Osteocyte (in vitro differentiated cells): Measurements from ENCODE around the gene FOXD2. TPM values are rescaled to one million over a fixed set of nuclear protein-coding genes. Genes with fewer than 3 reads are reported as not detected.

Experiments used
- DNase-seq: peaks from one replicate; pipeline ENCODE4 v3.0.0; 2021; ENCODE audit warnings: mixed read lengths; ENCODE audit not compliant: unreplicated experiment; ENCODE audit errors: extremely low spot score
- H3K27ac Mint-ChIP-seq: one replicate; pipeline ENCODE4 v1.8.0; 2021; ENCODE audit warnings: mild to moderate bottlenecking, mixed read lengths; ENCODE audit not compliant: unreplicated experiment
- H3K27me3 Mint-ChIP-seq: one replicate; pipeline ENCODE4 v1.8.0; 2021; ENCODE audit warnings: mixed read lengths; ENCODE audit not compliant: unreplicated experiment
- H3K36me3 Mint-ChIP-seq: one replicate; pipeline ENCODE4 v1.8.0; 2021; ENCODE audit warnings: mixed read lengths; ENCODE audit not compliant: unreplicated experiment
- H3K4me1 Mint-ChIP-seq: one replicate; pipeline ENCODE4 v1.8.0; 2021; ENCODE audit warnings: mixed read lengths; ENCODE audit not compliant: unreplicated experiment
- H3K4me3 Mint-ChIP-seq: one replicate; pipeline ENCODE4 v1.8.0; 2021; ENCODE audit warnings: mild to moderate bottlenecking, moderate library complexity, mixed read lengths; ENCODE audit not compliant: unreplicated experiment
- H3K9me3 Mint-ChIP-seq: one replicate; pipeline ENCODE4 v1.8.0; 2021; ENCODE audit warnings: mixed read lengths; ENCODE audit not compliant: unreplicated experiment
- total RNA-seq: library from RNA; stranded (reverse); gene quantifications from 2 replicates; pipeline ENCODE4 v1.2.1, GENCODE V29; 2021
- TF ChIP-seq, protein P1 (sequence below): fragments of 200-600 bp; sonication (generic); IDR thresholded peaks from 2 replicates; pipeline ENCODE4 v1.5.0; 2021; ENCODE audit warnings: antibody characterized with exemption, mild to moderate bottlenecking, moderate library complexity

FOXD2 gene
- total RNA-seq, 1 donor from 2014 or later, result 1.0 TPM

DNA sequence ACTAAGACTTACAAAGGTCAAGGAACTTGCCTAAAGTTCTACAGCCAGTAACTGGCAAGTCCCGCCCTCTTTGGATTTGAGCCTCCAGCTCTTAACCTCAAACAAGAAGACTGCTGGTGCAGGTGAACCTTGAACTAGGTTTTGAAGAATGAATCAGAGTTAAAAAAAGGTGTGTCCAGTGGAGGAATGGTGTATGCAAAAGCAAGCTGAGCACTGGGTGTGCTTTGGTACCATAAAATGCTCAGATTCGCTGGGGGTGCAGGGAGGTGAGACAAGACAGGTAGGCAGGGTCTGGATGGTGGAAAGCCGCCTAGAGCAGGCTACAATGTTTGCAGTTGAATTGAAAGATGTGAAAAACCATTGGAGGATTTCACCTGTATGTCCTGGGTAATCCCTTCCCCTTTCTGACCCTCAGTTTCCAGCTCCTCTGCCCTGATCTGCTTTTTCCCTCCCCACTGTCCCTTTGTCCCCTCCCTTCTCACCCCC lies 39.8 kb downstream of the FOXD2 start:
- H3K4me1 Mint-ChIP-seq, result peaks cover 8% of the 10 kb centered on the region
- no peaks in the 10 kb centered on the region for H3K9me3 Mint-ChIP-seq
- no peak for DNase-seq
- TF ChIP-seq, protein P1, sequence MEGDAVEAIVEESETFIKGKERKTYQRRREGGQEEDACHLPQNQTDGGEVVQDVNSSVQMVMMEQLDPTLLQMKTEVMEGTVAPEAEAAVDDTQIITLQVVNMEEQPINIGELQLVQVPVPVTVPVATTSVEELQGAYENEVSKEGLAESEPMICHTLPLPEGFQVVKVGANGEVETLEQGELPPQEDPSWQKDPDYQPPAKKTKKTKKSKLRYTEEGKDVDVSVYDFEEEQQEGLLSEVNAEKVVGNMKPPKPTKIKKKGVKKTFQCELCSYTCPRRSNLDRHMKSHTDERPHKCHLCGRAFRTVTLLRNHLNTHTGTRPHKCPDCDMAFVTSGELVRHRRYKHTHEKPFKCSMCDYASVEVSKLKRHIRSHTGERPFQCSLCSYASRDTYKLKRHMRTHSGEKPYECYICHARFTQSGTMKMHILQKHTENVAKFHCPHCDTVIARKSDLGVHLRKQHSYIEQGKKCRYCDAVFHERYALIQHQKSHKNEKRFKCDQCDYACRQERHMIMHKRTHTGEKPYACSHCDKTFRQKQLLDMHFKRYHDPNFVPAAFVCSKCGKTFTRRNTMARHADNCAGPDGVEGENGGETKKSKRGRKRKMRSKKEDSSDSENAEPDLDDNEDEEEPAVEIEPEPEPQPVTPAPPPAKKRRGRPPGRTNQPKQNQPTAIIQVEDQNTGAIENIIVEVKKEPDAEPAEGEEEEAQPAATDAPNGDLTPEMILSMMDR, result no peak
- H3K27ac Mint-ChIP-seq, result no peak overlapping the region
- no peaks in the 10 kb centered on the region for H3K36me3 Mint-ChIP-seq
- peaks cover 14% of the 10 kb centered on the region for H3K27me3 Mint-ChIP-seq
- no peak overlapping the region for H3K4me3 Mint-ChIP-seq

DNA sequence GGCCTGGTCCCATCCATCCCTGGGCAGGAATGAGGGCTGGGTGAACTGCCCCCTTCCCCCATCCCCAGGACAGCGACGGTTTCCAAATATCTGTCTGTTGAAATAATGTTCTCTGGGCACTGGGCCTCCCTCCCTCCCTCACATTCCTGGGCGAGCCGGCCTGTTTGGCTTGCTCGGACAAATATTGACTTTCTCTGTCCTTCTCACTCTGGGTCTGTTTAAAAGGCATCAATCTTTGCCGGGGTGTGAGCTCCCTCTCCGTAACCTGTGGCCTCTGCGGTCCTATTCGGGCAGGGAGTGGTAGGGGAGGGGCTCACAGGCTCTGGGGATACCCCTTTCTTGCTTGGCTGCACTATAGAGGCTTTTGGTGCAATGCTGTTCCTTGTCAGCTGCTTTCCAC lies 40.2 kb downstream of the FOXD2 start:
- Mint-ChIP-seq H3K36me3 (no peaks in the 10 kb centered on the region), H3K9me3 (no peaks in the 10 kb centered on the region), H3K27ac (no peak overlapping the region), H3K4me3 (no peak overlapping the region), H3K4me1 (peaks cover 8% of the 10 kb centered on the region), H3K27me3 (peaks cover 14% of the 10 kb centered on the region)
- DNase-seq, result no peak
- TF ChIP-seq, protein P1, result no peak

DNA sequence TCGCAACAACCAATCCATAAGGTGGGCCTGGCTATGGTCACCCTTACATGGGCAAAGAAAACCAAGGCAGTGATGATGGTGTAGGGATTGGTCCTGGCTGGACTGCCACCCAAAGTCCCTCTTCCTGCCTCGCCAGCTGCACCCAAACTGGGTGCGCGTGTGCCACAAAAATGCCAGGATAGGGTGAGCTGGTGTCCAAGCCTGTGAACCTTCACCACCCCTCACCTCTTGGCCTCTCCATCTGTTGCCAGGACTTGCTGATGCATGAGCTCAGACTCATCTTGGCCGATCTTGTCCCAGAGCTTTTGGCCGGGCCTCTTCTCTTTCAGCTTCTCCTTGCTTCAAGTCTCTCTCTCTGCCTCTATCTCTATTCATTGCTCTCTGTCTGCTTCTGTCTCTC lies 41.8 kb downstream of the FOXD2 start:
- H3K27ac Mint-ChIP-seq, result no peak overlapping the region
- TF ChIP-seq, protein P1, result no peak
- H3K36me3 Mint-ChIP-seq, result no peaks in the 10 kb centered on the region
- no peaks in the 10 kb centered on the region for H3K9me3 Mint-ChIP-seq
- peaks cover 15% of the 10 kb centered on the region for H3K27me3 Mint-ChIP-seq
- no peak overlapping the region for H3K4me3 Mint-ChIP-seq
- DNase-seq, result no peak
- H3K4me1 Mint-ChIP-seq, result peaks cover 8% of the 10 kb centered on the region

DNA sequence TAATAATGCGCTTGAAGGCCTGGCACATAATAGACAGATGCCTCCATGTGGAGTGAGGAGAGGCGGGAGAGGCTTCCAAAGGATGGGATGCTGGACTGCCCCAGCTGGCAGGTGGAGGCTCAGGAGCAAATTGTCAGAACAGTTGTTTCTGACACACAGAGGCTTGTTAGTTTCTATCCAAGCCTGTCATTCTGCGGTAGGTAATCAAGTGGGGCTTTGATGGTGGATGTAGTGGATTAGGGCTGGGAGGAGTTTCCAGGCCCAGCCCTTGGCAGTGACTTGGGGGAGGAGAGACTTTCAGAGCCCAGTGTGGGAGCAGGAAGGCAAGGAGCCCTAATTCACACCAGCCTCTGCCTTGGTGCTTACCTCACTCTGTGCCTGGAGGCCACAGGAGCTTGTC lies 44.1 kb downstream of the FOXD2 start:
- DNase-seq, result no peak
- peaks cover 8% of the 10 kb centered on the region for H3K4me1 Mint-ChIP-seq
- H3K9me3 Mint-ChIP-seq, result no peaks in the 10 kb centered on the region
- H3K36me3 Mint-ChIP-seq, result no peaks in the 10 kb centered on the region
- no peak overlapping the region for H3K27ac Mint-ChIP-seq
- TF ChIP-seq, protein P1, result no peak
- peaks cover 14% of the 10 kb centered on the region for H3K27me3 Mint-ChIP-seq
- no peak overlapping the region for H3K4me3 Mint-ChIP-seq

DNA sequence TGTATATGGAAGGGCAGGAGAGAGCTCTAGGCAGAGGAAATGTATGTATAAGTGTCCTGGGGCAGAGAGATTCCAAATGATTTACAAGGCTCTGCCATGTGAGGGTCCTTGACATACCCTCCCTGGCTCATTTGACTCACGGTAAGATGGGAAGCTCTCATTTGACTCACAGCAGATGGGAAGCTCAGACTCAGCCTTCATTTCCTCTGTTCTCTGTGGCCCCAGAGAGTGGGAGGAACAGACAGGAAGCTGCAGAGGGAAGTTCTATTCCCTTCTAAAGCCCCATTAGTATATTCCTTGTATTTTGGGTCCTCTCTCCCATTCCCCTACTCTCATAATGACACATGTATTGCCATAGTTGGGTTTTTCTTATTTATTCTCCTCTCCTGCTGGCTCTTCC lies 44.9 kb downstream of the FOXD2 start:
- Mint-ChIP-seq H3K4me3 (no peak overlapping the region), H3K27me3 (peaks cover 14% of the 10 kb centered on the region), H3K4me1 (peaks cover 8% of the 10 kb centered on the region), H3K36me3 (no peaks in the 10 kb centered on the region), H3K9me3 (no peaks in the 10 kb centered on the region), H3K27ac (no peak overlapping the region)
- DNase-seq, result no peak
- TF ChIP-seq, protein P1, result no peak
